H9 (cell line): Measurements from ENCODE around the gene CD46. TPM values are rescaled to one million over a fixed set of nuclear protein-coding genes. Genes with fewer than 3 reads are reported as not detected.

Experiments used
- DNase-seq: peaks from one replicate; pipeline ENCODE4 v3.0.0-alpha.2; 2017
- H2AFZ ChIP-seq: one replicate; pipeline ENCODE4 v1.6.1; 2013; ENCODE audit warnings: mild to moderate bottlenecking, low read length, control low read depth, moderate library complexity
- H2AK5ac ChIP-seq: 2 replicates; pipeline ENCODE4 v1.6.1; 2013; ENCODE audit warnings: low read length, control low read depth, mixed read lengths; ENCODE audit not compliant: insufficient read length
- H2BK120ac ChIP-seq: one replicate; pipeline ENCODE4 v1.6.1; 2013; ENCODE audit warnings: low read depth, mild to moderate bottlenecking, low read length, control low read depth, inconsistent platforms; ENCODE audit not compliant: poor library complexity, severe bottlenecking
- H2BK12ac ChIP-seq: 2 replicates; pipeline ENCODE4 v1.6.1; 2013; ENCODE audit warnings: low read length, control low read depth, mixed read lengths, low read depth; ENCODE audit not compliant: insufficient read length
- H2BK15ac ChIP-seq: 2 replicates; pipeline ENCODE4 v1.6.1; 2013; ENCODE audit warnings: low read depth, low read length, control low read depth
- H2BK20ac ChIP-seq: one replicate; pipeline ENCODE4 v1.6.1; 2013; ENCODE audit warnings: low read depth, mild to moderate bottlenecking, low read length, control low read depth, inconsistent platforms; ENCODE audit not compliant: poor library complexity, severe bottlenecking
- H2BK5ac ChIP-seq: 2 replicates; pipeline ENCODE4 v1.6.1; 2013; ENCODE audit warnings: low read length, control low read depth, mixed read lengths; ENCODE audit not compliant: insufficient read length
- H3K14ac ChIP-seq: 2 replicates; pipeline ENCODE4 v1.6.1; 2013; ENCODE audit warnings: low read length, control low read depth; ENCODE audit not compliant: insufficient read depth
- H3K18ac ChIP-seq: 2 replicates; pipeline ENCODE4 v1.6.1; 2013; ENCODE audit warnings: low read depth, mild to moderate bottlenecking, mixed read lengths, low read length, control low read depth; ENCODE audit not compliant: insufficient read length
- H3K23ac ChIP-seq: 2 replicates; pipeline ENCODE4 v1.6.1; 2013; ENCODE audit warnings: low read length, control low read depth, mixed read lengths, low read depth; ENCODE audit not compliant: insufficient read length
- H3K23me2 ChIP-seq: 2 replicates; pipeline ENCODE4 v1.6.1; 2013; ENCODE audit warnings: low read depth, mild to moderate bottlenecking, mixed read lengths, low read length, control low read depth; ENCODE audit not compliant: insufficient read length, poor library complexity, severe bottlenecking
- H3K27ac ChIP-seq: 2 replicates; pipeline ENCODE4 v1.5.1; 2013; ENCODE audit warnings: low read length, control low read depth, mixed read lengths, low read depth; ENCODE audit not compliant: insufficient read length
- H3K27me3 ChIP-seq: 2 replicates; pipeline ENCODE4 v1.6.1; 2013; ENCODE audit warnings: low read length, control low read depth, inconsistent platforms; ENCODE audit not compliant: insufficient read depth
- H3K4ac ChIP-seq: 2 replicates; pipeline ENCODE4 v1.6.1; 2013; ENCODE audit warnings: low read depth, mild to moderate bottlenecking, control low read depth, inconsistent platforms, low read length, moderate library complexity
- H3K4me1 ChIP-seq: 2 replicates; pipeline ENCODE4 v1.6.1; 2013; ENCODE audit warnings: low read length, control low read depth, inconsistent platforms; ENCODE audit not compliant: insufficient read depth
- H3K4me2 ChIP-seq: 2 replicates; pipeline ENCODE4 v1.6.1; 2013; ENCODE audit warnings: low read length, control low read depth, mixed read lengths; ENCODE audit not compliant: insufficient read length, insufficient read depth
- H3K56ac ChIP-seq: 2 replicates; pipeline ENCODE4 v1.6.1; 2013; ENCODE audit warnings: low read depth, mild to moderate bottlenecking, mixed read lengths, low read length, control low read depth; ENCODE audit not compliant: insufficient read length
- H3K79me1 ChIP-seq: 2 replicates; pipeline ENCODE4 v1.6.1; 2013; ENCODE audit warnings: low read depth, mild to moderate bottlenecking, moderate library complexity, low read length, control low read depth, inconsistent platforms; ENCODE audit not compliant: insufficient read depth, poor library complexity, severe bottlenecking
- H3K79me2 ChIP-seq: 2 replicates; pipeline ENCODE4 v1.6.1; 2013; ENCODE audit warnings: low read length, control low read depth, inconsistent platforms; ENCODE audit not compliant: insufficient read depth
- H3K9ac ChIP-seq: 2 replicates; pipeline ENCODE4 v1.6.1; 2013; ENCODE audit warnings: low read length, control low read depth, mixed read lengths; ENCODE audit not compliant: insufficient read length; ENCODE audit errors: extremely low read depth
- H3K9me3 ChIP-seq: one replicate; pipeline ENCODE4 v1.6.1; 2013; ENCODE audit warnings: low read depth, low read length, inconsistent platforms; ENCODE audit not compliant: control insufficient read depth
- H3T11ph ChIP-seq: one replicate; pipeline ENCODE4 v1.6.1; 2013; ENCODE audit warnings: mild to moderate bottlenecking, low read length, control low read depth, inconsistent platforms
- H4K20me1 ChIP-seq: one replicate; pipeline ENCODE4 v1.6.1; 2013; ENCODE audit not compliant: control insufficient read depth, insufficient read length, insufficient read depth
- H4K5ac ChIP-seq: 2 replicates; pipeline ENCODE4 v1.6.1; 2013; ENCODE audit warnings: low read depth, mild to moderate bottlenecking, mixed read lengths, low read length, control low read depth; ENCODE audit not compliant: insufficient read length
- H4K8ac ChIP-seq: replicated peaks from 2 replicates; pipeline ENCODE4 v1.6.1; 2013; ENCODE audit warnings: low read length, control low read depth, mixed read lengths, low read depth; ENCODE audit not compliant: insufficient read length
- H4K91ac ChIP-seq: 2 replicates; pipeline ENCODE4 v1.6.1; 2013; ENCODE audit warnings: low read depth, mild to moderate bottlenecking, moderate library complexity, mixed read lengths, low read length, control low read depth; ENCODE audit not compliant: insufficient read length
- H3K27ac Mint-ChIP-seq, 3 experiments: 2 replicates in 2 of 3; 3 replicates in 1 of 3; pipeline ENCODE4 v1.8.0; 2020 to 2021; ENCODE audit warnings: mixed read lengths in 3 of 3, mild to moderate bottlenecking in 1 of 3, moderate library complexity in 1 of 3
- H3K27me3 Mint-ChIP-seq: 2 replicates; pipeline ENCODE4 v1.8.0; 2021; ENCODE audit warnings: low read depth, mild to moderate bottlenecking, moderate library complexity, mixed read lengths
- H3K36me3 Mint-ChIP-seq, 3 experiments: 2 replicates in 2 of 3; 3 replicates in 1 of 3; pipeline ENCODE4 v1.8.0; 2020 to 2021; ENCODE audit warnings: low read depth in 3 of 3, mixed read lengths in 3 of 3; ENCODE audit not compliant: insufficient read depth in 1 of 3
- H3K4me1 Mint-ChIP-seq, 2 experiments: 2 replicates each; pipeline ENCODE4 v1.8.0; 2020; ENCODE audit warnings: mixed read lengths in 2 of 2
- H3K4me3 Mint-ChIP-seq, 2 experiments: 2 replicates in 1 of 2; 3 replicates in 1 of 2; pipeline ENCODE4 v1.8.0; 2020 to 2021; ENCODE audit warnings: mild to moderate bottlenecking in 2 of 2, mixed read lengths in 2 of 2, moderate library complexity in 1 of 2
- H3K9me3 Mint-ChIP-seq, 2 experiments: 2 replicates in 1 of 2; 3 replicates in 1 of 2; pipeline ENCODE4 v1.8.0; 2020; ENCODE audit warnings: mild to moderate bottlenecking in 2 of 2, mixed read lengths in 2 of 2, moderate library complexity in 1 of 2
- WGBS: extraction: QIAGEN DNeasy Blood & Tissue Kit; methylation state at CpG from one replicate; pipeline ENCODE4 v1.1.7; 2013; ENCODE audit warnings: missing lambda C conversion rate, low lambda C conversion rate, mixed read lengths; ENCODE audit not compliant: insufficient read length; ENCODE audit errors: extremely low coverage; 5-methylcytosine and 5-hydroxymethylcytosine counted together
- total RNA-seq: library from RNA; stranded (reverse); gene quantifications from 2 replicates; pipeline ENCODE4 v1.2.1, GENCODE V29; 2021
- TF ChIP-seq, protein P1 (sequence below): fragments of 200-600 bp; sonication (generic); conservative IDR thresholded peaks from 3 replicates; pipeline ENCODE4 v1.8.0; 2021; ENCODE audit warnings: antibody characterized with exemption, mild to moderate bottlenecking

The CD46 gene
- total RNA-seq, 1 experiment from 2014 or later = 89.2 TPM

DNA sequence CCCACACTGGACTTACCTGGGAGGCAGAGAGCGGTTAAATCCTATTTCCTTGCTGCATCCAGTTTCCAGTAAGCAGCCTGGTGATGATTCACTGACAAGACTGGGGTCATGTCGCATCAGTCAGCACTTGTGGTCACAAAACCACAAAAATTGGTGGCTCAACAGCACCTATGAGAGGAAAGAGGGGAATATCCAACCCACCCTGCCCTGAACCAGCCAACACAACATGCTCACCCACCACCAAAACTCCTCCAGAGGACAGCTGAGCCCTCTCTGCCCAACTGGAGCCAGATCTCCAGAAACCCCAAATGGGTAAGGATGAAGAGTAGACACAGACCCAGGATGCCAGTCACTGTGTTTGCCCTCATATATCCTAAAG, 64.0 kb downstream of the CD46 start:
- H3K79me1 ChIP-seq = no peaks in the 10 kb centered on the region
- no peak overlapping the region for H3K14ac ChIP-seq
- H3K18ac ChIP-seq = no peak overlapping the region
- no peaks in the 10 kb centered on the region for H3K4me1 ChIP-seq
- H3K27ac Mint-ChIP-seq = no peak overlapping the region
- H2AFZ ChIP-seq = no peak overlapping the region
- H3K23me2 ChIP-seq = no peaks in the 10 kb centered on the region
- no peak overlapping the region for H4K5ac ChIP-seq
- H3K4ac ChIP-seq = no peak overlapping the region
- H3K79me2 ChIP-seq = no peaks in the 10 kb centered on the region
- DNase-seq = no peak
- H3K56ac ChIP-seq = no peak overlapping the region
- no peak overlapping the region for H3K4me3 Mint-ChIP-seq
- TF ChIP-seq, protein P1, sequence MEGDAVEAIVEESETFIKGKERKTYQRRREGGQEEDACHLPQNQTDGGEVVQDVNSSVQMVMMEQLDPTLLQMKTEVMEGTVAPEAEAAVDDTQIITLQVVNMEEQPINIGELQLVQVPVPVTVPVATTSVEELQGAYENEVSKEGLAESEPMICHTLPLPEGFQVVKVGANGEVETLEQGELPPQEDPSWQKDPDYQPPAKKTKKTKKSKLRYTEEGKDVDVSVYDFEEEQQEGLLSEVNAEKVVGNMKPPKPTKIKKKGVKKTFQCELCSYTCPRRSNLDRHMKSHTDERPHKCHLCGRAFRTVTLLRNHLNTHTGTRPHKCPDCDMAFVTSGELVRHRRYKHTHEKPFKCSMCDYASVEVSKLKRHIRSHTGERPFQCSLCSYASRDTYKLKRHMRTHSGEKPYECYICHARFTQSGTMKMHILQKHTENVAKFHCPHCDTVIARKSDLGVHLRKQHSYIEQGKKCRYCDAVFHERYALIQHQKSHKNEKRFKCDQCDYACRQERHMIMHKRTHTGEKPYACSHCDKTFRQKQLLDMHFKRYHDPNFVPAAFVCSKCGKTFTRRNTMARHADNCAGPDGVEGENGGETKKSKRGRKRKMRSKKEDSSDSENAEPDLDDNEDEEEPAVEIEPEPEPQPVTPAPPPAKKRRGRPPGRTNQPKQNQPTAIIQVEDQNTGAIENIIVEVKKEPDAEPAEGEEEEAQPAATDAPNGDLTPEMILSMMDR = no peak
- no peak overlapping the region for H2BK15ac ChIP-seq
- no CpG with 5 or more reads among the region's 2 CpGs for WGBS
- no peak overlapping the region for H3T11ph ChIP-seq
- no peak overlapping the region for H4K91ac ChIP-seq
- no peaks in the 10 kb centered on the region for H3K9me3 ChIP-seq
- no peak overlapping the region for H2AK5ac ChIP-seq
- H3K27me3 ChIP-seq = no peaks in the 10 kb centered on the region
- H4K20me1 ChIP-seq = no peaks in the 10 kb centered on the region
- no peak overlapping the region for H4K8ac ChIP-seq
- no peak overlapping the region for H3K9ac ChIP-seq
- H3K4me1 Mint-ChIP-seq = peaks cover 8 to 15% of the 10 kb centered on the region in 2 experiments
- no peak overlapping the region for H3K23ac ChIP-seq
- H3K36me3 Mint-ChIP-seq = peaks cover 0 to 4% (median 3%) of the 10 kb centered on the region in 3 experiments; a peak in 4 of 7 replicates
- H2BK120ac ChIP-seq = no peak overlapping the region
- no peaks in the 10 kb centered on the region for H3K27me3 Mint-ChIP-seq
- H2BK12ac ChIP-seq = no peak overlapping the region
- H2BK5ac ChIP-seq = no peak overlapping the region
- no peak overlapping the region for H3K4me2 ChIP-seq
- no peak overlapping the region for H2BK20ac ChIP-seq
- no peak overlapping the region for H3K27ac ChIP-seq
- H3K9me3 Mint-ChIP-seq = no peaks in the 10 kb centered on the region; a peak in 1 of 5 replicates
